ENCODE measurements around the gene INTS1.
A peak's percentile ranks its signal among the peaks of the same experiment; 100 is the strongest.

INTS1 gene

DNA sequence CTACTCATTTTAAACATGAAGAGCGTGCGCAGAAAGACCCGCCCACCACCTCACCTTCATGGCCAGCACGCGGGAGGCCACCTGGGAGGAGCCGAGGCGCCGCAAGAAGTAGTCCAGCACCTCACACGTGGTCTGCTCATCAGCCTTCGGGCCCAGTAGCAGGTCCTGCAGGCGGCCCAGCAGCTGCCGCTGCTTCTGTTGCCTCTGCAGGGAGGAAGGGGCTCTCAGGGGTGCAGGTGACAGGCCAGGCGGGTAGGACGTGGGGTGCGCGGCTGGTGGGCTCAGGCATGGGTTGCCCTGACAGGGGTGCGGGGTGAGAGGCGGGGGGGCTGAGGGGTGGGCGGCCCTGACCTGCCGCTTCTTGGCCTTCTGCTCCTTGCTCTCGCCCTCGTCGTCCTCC lies 17.6 kb downstream of the INTS1 start:
- no peak for DNase-seq

DNA sequence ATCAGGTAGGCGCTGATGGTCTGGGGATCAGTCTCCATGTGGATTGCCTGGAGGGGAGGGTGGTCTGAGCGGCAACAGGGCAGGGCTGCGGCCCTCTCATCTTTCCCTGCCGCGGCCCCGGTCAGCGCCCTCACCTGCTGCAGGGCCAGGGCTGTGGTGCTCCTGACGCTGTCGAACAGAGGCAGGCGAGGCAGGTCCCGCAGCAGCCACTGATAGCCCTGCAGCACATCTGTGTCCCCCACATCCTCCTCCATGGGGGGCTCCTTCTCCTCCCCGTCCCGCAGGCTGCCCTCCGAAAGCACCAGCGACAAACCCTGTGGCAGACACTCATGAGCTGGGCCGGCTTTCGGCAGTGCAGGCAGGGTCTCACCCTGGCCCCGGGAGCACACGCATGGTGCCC lies 19.0 kb downstream of the INTS1 start:
- DNase-seq: no peak

DNA sequence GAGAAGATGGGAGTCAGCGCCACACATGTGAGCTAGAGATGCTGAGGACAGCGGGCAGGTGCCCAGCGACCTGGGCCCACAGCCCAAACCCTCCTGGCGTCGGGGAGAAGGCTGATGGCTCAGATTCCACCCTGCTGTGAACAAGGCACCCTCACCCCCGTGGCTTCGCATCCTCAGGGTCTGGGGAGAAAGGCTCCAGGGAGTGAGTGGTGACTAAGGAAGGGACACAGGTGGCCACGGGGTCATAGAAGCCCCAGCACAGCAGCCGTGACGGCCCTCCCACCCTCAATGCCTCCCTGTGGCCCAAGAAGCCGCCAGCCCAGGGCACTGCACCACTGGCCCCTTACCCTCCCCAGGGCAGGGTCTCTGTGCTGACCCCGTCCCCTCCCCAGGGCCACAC lies 19.6 kb downstream of the INTS1 start:
- DNase-seq: no peak

GRCh38 chr7:1483536-1484505 lies 20.4 kb downstream of the INTS1 start:
- DNase-seq: no peak

DNA sequence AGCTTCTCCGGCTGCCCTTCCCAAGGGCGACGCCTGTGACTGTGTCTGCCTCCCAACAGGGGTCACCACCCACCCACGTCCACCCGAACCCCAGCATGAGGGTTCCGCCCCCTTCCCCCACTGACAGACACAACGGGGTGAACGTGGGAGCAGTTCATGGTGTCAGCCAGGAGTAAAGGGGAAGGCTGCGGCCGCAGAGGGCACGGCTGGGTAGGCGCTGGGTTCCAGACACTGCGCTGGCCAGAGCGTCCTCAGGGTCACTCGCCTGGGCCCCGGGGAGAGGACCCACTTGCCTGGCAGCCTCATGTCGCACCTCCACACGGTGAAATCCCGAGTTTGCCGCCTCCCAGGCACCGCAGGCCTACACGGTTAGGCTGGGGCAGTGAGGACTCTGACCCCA lies 21.1 kb downstream of the INTS1 start:
- no peak for DNase-seq

GRCh38 chr7:1481300-1481699 lies 22.9 kb downstream of the INTS1 start:
- DNase-seq: no peak

- no peak for DNase-seq
Observed at GRCh38 chr7:1480670-1481069, 23.5 kb downstream of the INTS1 start.

DNA sequence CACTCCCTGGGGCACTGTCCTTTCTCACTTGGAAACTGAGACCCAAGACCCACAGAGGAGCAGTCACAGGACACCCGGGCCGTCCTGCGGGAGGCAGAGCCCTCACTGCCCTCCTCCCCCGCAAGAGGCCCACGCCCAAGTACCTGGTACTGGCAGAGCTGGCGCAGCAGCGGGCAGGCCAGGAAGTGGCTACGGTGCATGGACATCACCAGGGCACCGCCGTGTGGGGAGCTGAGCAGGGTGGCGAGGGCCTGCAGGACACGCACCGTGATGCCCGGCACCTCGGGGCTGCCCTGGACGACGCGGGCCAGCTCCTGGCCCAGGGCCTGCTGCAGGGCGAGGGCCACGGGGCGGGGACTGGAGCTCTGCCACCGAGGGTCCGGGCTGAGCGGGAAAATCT lies 24.9 kb downstream of the INTS1 start:
- DNase-seq: no peak

DNA sequence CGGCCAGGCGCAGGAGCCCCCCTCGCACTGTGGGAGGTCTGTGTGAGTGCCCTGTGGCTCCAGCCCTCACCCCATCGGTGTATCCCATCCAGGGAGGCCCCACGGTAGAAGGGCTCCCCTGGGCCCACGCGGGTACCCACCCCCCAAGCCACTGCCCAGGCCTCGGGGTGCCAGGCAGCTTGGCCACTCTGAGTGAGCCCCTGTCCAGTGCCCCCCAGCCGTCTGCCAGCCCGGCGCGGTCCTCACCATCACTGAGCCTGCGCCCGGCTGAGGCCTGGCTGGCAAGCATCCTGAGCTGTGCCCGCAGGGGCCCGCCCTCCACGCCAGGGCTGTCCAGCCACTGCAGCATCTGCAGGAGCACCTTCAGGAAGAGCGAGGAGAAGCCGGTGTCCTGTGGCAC lies 25.7 kb downstream of the INTS1 start:
- DNase-seq: no peak

DNA sequence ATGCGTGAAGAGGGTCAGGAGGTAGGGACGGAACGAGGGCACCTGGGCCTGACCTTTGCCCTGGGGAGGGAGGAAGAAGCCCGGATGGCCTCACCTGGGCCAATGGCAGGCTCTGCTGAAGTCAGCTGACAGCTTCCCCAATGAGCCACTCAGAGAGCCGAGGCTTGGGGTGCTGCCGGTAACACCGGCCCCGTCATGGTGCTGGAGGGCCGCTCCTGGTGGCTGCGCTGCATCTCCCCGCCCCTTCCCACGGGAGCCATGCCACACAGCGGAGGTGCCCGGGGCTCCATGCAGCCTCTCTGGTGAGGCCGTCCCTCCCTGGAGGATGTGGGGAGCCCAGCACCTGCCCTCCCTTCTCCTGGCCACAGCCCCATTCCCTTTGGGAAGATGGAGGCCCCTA lies 27.3 kb downstream of the INTS1 start:
- no peak for DNase-seq

- no peak for DNase-seq
Observed at GRCh38 chr7:1475991-1476390, 28.2 kb downstream of the INTS1 start.

- DNase-seq: no peak
Observed at GRCh38 chr7:1475393-1475792, 28.8 kb downstream of the INTS1 start.

DNA sequence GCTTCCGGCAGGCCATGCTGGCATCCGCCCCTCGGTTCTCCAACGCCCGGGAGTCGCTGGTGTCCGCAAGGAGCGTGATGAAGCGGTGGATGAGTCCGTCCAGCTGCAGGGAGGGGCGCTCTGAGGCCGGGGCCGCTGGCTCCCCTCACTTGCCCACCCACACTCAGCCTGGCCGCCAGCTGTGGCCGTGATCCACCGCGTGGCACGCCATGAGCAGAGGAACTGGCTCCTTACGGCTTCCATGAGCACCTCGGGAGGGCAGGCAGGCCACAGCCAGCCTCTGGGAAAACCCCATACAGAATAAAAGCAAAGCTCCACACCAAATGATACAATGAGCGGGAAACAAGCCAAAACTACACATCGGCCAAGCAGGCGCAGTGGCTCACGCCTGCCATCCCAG lies 29.5 kb downstream of the INTS1 start:
- no peak for DNase-seq

DNA sequence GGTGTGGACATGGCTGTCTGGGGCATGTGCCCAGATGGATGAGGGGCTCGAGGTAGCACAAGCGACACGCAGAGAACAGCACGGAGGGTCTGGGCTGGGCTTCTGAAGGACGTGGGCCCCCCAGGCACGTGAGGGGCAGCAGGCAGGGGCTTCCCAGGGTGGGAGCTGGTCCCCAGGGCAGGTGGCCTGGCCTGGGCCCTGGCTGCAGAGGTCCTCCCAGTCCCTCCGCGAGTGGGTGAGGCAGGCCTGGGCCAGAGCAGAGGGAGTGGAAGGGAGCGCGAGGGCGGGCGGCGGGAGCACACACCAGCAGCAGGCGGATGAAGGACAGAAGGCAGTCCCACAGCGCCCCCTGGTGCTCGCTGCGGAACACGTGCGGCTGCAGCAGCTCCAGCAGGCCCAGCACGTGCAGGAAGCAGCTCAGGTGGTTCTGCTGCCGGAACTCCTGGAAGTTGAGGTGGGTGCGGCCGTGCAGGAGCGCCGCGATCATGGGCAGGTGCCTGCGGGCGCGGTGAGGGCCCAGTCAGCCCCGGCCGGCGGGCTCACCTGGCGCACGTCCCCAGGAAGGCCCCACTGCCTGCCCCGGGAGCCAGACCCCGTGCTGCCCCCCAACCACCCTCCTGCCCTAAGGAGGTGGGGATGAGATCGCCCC lies 30.2 kb downstream of the INTS1 start:
- peak; percentile 87 to 88 for DNase-seq

- no peak for DNase-seq
Observed at GRCh38 chr7:1470901-1471300, 33.3 kb downstream of the INTS1 start.

DNA sequence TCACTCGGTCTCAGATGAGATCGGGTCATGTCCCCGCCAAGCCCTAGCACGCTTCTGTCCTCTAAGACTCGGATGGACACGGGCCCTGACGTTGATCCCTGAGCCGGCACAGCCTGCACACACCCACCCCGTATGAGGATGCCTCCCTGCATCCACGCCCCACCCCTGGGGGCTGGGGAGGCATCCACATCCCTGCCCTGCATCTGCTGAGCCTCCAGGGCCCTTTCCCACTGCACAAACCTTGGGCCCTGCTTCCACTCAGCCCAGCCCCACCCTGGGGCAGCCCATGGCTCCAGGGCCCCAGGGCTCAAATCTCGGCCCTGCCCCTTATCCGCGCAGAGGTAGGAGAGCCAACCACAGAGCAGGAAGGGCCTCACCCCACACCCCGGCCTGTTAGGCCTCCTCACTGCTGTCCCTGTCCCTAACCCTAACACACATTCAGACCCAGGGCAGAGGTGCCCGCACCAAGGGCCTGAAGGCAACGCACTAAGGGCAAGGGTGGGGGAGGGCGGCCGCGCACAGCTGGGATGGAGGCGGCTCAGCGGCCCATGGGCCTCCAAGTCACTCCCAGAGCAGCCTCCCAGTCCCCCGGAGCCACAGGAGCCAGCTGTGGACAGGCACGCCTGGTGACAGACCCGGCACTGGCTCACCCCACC lies 35.4 kb downstream of the INTS1 start:
- no peak for DNase-seq

- no peak for DNase-seq
Observed at GRCh38 chr7:1468203-1468602, 36.0 kb downstream of the INTS1 start.

DNA sequence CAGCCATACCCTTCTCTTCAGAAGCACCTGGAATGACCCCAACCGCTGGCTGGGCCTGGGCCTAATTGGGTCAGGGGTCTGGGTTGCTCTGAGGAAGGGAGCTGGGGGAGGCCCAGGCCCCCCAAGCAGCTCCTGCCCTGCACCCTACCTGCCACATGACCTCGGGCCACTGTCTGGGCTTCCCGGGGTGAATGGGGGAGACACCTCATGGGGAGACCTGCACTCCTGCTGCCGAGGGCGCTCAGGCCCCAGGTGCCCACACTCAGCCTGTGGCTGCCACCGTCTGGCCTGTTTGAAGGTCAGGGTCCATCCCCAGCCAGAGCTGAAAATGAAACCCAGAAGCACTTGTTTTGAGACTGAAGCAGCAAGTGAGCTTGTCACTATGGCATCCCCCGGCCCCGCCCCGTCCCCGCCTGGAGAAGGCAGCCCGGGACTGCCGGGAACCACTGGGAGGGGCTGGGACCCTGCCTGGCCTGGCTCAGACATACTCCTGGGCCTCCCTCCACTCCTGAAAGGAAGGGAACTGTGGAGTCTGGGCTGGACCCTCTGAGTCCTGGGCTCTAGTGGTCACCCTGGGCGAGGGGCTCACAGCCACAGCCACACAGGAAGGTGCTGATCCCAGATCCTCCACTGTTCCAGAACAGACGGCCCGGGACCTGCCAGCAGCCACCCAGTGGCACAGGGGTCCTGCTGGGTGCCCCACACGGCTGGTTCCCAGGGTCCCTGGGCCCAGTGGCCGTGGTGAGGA lies 37.5 kb downstream of the INTS1 start:
- DNase-seq: peak; percentile 18 to 38

DNA sequence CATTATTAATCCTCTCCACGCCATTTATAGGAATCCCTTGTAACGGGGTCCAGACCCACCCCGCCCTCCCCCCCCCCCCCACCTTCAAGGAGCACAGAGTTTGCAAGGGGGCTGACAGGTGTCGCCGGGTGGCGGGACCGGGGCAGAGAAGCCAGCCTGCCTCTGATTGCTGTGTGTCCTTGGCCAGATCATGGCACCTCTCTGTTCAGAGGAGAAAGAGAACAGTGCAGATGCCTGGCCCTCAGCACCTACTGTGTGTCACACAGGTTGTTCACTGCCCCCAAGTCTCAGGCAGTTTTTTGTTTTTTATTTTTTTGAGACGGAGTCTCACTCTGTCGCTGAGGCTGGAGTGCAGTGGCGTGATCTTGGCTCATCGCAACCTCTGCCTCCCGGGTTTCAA lies 39.5 kb downstream of the INTS1 start:
- no peak for DNase-seq

DNA sequence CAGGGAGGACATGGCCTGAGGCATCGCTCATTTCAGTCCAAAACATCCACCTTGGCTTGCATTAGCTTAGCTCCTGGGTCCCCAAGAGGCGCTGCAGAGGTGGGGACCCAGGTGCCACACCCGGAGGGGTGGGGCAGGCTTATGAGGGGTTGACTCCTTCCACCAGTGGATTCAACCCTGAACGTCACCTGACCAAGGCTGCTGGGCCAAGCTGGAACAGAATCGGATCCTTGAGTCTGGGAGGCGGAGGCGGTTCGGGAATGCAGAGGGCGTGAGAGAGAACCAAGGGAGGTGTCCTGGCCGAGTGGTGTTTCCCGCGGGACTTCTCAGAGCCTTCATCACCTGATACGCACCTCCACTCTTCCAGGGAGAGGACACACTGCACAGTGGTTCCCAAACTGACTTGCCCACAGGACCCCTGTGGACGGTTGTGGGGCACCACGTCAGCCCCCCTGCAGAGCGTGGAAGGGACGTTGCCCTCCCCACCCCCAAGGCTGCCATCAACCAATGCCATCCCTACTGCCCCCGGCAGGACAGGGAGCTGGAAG lies 40.4 kb downstream of the INTS1 start:
- DNase-seq: no peak

GRCh38 chr7:1461646-1462375 lies 42.4 kb downstream of the INTS1 start:
- no peak for DNase-seq

All from SHP77 (cell line).